Stimulated activated CD8-positive, alpha-beta memory T cell treated with anti-CD3 and anti-CD28 coated beads, Interleukin-15, amount 100 ng/mL, for 24 hours (primary cell): Measurements from ENCODE around the gene SH3RF3.

Experiments
- DNase-seq: peaks from one replicate; pipeline ENCODE4 v3.0.0-alpha.2; 2020; ENCODE audit warnings: low read depth

The SH3RF3 gene

GRCh38 chr2:109503191-109503590, 374.2 kb downstream of the SH3RF3 start:
- DNase-seq = no peak

- no peak for DNase-seq
Measured at GRCh38 chr2:109507217-109507616, 378.2 kb downstream of the SH3RF3 start.

GRCh38 chr2:109507828-109508227, 378.8 kb downstream of the SH3RF3 start:
- no peak for DNase-seq

DNA sequence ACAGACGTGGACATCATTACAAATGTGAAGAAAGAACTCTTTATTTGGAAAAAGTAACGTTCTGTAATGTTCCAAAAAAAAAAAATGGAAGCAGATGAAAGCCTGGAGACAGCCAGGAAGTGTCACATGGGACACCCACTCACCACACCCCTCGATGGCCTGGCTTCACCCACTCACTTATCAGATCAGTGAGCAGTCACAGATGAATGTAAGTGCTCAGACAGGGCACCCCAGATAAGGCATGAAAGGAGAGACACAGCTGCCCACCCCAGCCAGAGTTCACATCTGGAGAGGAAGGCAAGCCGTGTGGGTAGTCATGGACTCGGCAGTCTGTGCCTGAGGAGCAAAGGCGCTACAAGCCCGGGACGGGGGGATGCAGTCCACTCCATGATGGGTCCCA, 379.6 kb downstream of the SH3RF3 start:
- DNase-seq = no peak

- DNase-seq = peak; percentile 29
Measured at GRCh38 chr2:109510136-109511028, 381.4 kb downstream of the SH3RF3 start.

DNA sequence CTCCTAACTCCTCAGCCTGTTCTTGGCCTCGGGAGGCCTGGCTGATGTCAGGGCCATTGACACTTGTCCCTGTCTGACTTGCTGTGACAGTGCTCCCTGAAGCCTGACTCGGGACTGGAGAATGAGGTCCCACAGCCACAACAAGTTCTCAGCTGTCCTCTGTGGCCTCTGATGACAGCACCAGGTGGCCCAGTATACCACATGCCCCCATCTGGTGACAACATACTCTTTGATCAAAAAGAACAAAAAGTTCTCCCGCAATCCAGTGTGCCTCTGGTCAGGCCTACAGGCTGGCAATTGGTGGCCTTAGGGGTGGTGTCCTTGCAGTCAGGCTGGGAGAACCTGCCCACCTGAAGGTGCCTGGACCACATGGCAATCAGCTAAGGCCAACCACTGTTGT, 382.2 kb downstream of the SH3RF3 start:
- DNase-seq = no peak

DNA sequence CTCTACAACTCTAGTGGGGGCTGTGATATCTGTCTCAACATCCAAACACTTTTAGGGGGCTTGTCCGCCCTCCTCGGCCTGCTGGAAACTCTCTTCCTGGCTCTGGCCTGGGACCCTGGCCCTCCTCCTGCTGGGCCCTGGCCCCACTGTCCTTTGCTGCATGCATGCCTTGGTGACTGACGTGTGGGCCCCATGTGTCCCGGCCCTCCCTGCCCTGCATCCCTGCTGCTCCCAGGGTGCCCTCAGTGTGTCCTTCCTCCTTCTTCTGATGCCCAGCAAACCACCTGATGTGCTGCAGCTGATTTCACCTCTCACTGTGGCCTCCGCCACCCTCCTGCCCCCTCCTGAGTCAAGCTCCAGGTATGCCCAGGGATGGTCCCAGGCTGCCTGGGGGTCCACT, 383.1 kb downstream of the SH3RF3 start:
- no peak for DNase-seq

- no peak for DNase-seq
Measured at GRCh38 chr2:109513230-109513629, 384.2 kb downstream of the SH3RF3 start.

DNA sequence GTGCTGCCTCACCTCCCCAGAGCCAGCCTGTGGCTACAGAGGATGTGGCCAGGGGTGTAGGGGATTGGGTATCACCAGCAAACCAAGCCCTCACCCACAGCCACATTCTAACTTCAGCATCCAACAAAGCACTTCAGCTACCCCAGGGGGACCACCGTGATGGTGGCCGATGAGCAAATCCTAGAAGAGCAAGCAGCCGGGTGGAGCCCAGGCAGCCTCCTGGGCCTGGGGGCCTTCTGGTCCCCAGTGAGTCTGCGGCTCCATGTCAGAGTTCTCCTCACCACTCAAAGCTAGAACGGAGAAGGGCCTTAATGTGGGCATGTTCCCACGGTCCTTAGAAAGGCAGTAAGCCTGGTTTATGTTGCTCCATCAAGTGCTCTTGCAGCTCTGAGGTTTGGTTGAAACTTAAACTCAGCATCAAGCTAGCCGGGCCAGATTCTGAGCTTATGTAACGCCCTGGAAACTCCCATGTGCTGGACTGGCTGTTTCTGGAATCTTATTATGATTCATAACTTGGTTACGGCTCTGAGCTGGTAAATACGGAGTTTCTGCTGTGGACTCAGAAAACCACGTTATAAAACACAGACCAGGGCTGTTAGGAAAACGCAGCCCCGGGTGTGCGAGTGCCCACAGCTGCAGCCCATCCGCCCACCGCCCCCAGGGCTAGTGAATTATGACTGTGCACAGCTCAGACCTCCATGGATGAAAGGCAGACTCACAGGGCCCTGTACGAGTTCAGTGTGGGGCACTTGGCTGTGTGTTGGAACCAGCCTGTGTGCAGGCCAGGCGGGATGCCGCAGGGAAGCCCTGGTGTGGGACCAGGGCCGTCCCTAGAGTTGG, 385.0 kb downstream of the SH3RF3 start:
- DNase-seq = no peak

- DNase-seq = no peak
Measured at GRCh38 chr2:109514857-109515256, 385.9 kb downstream of the SH3RF3 start.

- no peak for DNase-seq
Measured at GRCh38 chr2:109516445-109517117, 387.6 kb downstream of the SH3RF3 start.

GRCh38 chr2:109517118-109517889, 388.3 kb downstream of the SH3RF3 start:
- no peak for DNase-seq

DNA sequence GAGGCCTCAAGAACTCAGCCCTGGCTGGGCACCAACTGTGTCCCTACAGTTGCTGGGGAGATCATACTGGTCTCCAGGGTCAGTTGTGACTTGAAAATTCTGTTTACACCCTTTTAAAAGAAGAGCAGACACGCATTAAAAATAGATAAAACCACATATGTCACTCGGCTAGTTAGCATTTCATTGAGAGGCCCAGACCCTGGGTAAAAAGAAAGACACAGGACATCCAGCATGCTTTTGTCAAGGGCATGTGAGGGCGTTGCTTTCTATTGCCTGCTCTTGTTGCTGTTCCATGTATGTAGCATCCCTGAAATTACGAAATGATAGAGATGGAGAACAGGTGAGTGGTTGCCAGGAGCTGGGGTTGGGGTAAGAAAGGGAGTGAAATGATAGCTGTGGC, 390.5 kb downstream of the SH3RF3 start:
- DNase-seq = no peak

DNA sequence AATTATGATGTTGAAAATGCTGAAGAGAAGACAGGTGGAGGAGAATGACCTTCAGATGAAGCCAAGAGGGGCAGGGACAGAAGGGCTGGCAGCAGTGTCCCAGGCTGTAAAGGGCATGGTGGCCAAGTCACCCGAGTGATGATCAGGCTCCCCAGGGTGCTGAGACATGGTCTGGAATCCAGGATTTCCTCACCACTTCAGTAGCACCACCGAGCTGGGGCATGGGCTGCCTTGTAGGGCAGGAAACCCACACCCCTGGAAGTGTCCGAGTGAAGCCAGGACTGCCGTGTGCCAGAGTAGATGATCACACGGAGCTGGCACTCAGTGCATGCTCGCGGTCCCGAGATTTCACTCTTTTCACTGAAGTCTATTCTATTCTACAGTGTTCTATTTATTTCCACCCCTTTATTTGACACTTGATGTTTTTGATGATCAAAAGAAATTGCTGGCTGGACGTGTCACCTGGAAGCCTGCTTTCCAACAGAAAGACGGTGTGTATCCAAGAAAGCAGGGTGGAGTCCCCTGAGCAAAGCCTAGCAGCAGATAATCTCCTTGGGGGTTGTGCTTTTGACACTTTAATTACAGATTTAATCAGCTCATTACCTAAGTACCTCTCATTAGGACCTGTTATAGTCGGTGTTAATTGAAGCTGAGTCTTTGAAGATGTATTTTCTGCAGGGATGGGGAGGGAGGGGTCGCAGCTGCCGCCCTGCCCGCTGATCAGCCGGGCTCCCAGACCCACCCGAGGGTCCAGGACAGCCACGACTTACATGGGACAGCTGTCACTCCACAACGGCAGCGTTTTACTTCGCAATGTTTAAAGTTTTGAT, 392.4 kb downstream of the SH3RF3 start:
- no peak for DNase-seq

DNA sequence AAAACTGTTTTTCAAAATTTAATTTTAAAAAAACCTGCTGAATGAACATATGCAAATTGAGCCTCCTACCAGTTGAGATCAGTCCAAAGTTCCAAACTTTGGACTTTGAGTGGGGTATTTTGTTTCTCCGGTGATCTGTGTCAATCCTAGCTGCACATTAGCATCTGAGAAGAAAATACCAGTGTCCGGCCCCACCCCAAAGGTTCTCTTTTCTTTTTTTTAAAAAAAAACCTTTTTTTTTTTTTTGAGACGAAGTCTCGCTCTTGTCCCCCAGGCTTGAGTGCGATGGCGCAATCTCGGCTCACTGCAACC, 393.0 kb downstream of the SH3RF3 start:
- no peak for DNase-seq

GRCh38 chr2:109523121-109523520, 394.1 kb downstream of the SH3RF3 start:
- no peak for DNase-seq

DNA sequence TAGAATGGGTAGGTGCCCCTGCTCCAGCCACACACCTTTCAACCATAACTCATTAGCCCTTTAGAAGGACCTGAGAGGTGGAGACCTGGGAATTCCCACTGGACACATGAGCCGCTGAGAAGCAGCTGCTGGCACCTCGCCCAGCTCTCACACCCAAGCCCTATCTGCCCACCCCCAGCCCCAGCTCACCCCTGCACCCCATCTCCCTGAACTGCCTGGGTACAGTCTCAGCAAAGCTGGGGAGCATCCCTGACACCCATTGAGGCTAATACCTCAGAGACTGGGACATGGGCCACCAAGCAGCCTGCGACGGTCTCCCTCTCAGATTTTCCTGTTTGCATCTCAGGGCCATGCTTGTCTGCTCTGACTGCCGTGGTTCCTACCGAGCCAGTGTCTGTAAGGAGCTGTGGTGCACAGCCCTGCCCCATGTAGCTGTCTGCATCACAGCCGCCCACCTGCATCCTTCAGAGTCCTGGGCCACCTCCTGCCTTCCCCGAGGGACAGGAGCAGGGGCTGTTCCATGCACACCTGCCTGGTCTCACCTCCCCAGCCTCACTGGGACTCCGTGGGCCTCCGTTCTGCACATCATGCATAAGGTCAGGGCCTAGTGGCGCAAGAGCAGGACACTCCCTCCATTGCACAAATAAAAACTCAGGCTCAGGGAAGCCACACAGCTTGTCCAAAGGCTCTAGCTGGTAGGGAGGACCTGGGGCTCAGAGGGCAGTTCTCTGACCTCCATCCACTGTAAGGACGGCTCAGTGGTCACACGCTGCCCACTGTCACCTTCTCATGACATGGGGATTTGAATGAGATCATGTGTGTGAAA, 394.7 kb downstream of the SH3RF3 start:
- DNase-seq = no peak

DNA sequence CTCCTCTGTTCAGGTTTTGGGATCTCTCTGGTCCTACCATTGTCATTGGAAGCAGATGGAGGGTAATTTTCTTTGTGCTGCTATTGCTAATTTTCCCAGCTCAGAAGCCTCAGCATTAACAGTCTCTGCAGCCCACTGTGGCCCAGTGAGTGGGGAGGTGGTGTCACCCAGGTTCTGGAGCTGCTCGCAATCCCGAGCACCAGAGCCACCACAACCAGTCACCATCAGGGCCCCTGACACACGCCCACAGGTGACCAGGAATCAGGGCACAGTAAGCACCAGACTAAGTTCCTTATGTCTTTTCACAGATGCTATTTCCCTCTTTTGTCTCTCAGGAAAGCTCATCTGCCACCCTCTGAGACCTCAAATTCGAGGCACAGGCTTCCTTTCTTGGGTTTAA, 396.8 kb downstream of the SH3RF3 start:
- no peak for DNase-seq

DNA sequence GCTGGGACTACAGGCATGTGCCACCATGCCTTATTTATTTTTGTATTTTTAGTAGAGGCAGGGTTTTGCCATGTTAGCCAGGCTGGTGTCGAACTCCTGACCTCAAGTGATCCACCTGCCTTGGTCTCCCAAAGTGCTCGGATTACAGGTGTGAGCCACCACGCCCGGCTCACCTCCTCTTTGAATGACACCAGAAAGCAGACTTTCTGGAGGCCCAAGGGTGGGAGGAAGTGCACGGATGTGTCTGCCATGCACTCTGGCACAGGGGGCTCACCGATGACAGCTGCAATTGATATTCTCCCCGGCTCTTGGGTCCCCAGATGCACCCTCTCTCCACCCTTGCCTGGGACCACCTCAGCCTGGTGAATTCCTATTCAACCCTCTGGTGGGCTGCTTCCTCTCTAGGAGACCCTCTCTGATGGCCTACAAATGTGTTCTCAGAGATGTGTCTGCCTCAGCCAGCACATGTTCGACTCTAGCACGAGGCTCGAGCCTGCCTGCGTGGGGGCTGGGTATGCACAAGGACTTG, 397.5 kb downstream of the SH3RF3 start:
- no peak for DNase-seq

DNA sequence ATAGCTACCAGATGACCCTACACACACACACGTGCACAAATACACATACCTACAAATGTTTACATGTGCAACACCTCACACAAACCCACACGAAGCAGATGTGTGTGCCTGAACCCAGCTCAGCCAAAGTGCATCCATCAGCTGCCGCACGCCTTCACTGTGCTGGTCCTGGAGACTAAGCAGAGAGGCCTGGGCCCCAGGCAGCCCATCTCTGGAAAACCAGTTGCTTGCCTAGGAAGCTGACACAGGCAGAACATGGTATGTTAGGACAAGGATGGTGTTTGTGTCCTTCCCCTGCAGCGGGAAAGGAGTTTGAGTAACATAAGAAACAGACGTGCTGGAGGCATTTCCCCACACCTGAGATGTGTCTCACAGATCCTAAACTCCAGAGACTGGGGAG, 398.1 kb downstream of the SH3RF3 start:
- no peak for DNase-seq
